ENCODE results near the gene STRA6. TPM values are rescaled to one million over a fixed set of nuclear protein-coding genes. Genes with fewer than 3 reads are reported as not detected.
A peak's percentile ranks its signal among the peaks of the same experiment; 100 is the strongest.

Gene STRA6
- total and polyA plus RNA-seq, 2 donors: 2.2 to 21.9 TPM

DNA sequence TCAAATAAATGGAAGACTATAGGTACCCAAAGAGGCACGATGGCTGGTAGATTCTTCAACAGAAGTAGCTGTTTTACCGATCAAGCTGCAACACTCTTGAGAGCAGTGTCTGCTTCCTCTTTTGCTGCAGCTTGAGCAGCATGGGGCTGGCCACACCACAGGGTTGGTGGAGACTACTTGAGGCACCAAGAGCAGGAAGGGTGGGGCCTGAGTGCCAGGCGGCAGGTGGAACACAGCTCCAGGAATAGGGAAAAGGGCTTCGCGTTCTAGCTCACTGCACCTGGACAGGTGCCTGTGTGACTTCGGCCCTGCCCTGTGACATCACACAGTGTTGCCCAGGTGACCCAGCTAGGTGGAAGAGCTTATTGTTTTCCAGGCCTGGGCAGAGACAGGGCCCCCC is 33.4 kb upstream of the STRA6 start, which contains the start of gene CCDC33:
Gene CCDC33, plus strand, starts transcription at position 365 of the 400 bp plus-strand sequence. CDS start 394 bp downstream, outside the sequence.
- H3K36me3 ChIP-seq (ENCODE audit: insufficient read depth): no peaks in the 10 kb centered on the region
- no peaks in the 10 kb centered on the region for H3K4me1 ChIP-seq (ENCODE audit: insufficient read depth)
- no peak for DNase-seq (ENCODE audit: extremely low spot score)
- no peak within 1 kb of the TSS for H3K4me3 ChIP-seq (ENCODE audit: low read depth, low read length)
- no peak within 1 kb of the TSS for H3K27ac ChIP-seq (ENCODE audit: low read depth)
- 70% methylated on average over 6 of the region's 6 CpGs for WGBS

DNA sequence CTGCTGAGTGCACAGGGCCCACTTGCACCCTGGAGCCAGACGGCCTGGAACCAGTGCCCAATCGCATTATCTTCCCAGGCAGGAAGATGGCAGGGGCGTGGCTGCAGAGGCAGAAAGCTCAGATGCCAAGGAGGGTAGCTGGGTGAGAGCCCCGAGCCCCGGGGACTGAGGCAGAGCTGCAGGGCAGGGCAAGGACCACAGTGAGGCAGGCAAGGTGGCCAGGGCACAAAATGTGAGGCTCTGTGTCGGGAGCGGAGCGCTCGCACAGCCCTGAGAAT is 31.9 kb upstream of the STRA6 start:
- Histone ChIP-seq H3K36me3 (ENCODE audit: insufficient read depth) (no peaks in the 10 kb centered on the region), H3K4me1 (ENCODE audit: insufficient read depth) (no peaks in the 10 kb centered on the region), H3K4me3 (ENCODE audit: low read depth, low read length) (no peak overlapping the region), H3K27ac (ENCODE audit: low read depth) (no peak overlapping the region)
- DNase-seq (ENCODE audit: extremely low spot score): no peak
- 85% methylated on average over 9 of the region's 9 CpGs for WGBS

DNA sequence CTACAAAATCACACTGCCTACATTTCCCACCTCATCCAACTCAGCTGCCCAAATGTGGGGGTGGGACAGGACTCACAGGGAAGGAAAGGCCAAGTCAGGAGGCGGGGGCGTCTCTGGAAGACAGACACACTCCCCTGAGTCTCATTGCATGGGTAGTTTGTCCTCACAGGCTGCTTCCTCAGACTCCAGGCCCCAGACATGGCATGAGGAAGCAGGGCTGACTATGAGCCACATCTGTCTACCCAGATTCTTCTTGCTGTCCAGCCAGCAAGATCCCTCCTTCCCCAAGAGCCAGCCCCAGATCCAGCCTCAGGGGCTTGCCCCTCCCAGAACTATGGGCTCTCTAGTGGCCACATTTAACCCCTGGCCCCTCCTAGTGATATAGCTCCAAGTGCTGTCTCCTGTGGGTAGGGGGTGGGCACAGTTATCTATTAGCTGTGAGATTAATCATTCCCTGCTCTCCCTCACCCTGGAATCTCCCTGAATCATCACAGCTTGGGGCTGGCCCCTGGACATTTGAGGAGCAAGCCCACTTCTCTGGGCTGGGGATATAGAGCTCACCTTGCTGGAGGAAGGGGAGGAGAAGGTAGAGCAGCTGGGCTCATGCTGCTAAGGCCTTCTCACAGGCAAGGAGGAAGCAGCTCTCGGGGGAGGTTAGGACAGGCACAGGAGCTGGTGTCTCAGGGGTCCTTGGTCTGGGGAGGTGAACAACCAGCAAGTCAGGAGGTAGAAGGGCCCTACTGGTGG is 31.4 kb upstream of the STRA6 start:
- H3K4me1 ChIP-seq (ENCODE audit: insufficient read depth): no peaks in the 10 kb centered on the region
- no peak for DNase-seq (ENCODE audit: extremely low spot score)
- no peak overlapping the region for H3K4me3 ChIP-seq (ENCODE audit: low read depth, low read length)
- no peak overlapping the region for H3K27ac ChIP-seq (ENCODE audit: low read depth)
- 86% methylated on average over 3 of the region's 3 CpGs for WGBS
- no peaks in the 10 kb centered on the region for H3K36me3 ChIP-seq (ENCODE audit: insufficient read depth)

DNA sequence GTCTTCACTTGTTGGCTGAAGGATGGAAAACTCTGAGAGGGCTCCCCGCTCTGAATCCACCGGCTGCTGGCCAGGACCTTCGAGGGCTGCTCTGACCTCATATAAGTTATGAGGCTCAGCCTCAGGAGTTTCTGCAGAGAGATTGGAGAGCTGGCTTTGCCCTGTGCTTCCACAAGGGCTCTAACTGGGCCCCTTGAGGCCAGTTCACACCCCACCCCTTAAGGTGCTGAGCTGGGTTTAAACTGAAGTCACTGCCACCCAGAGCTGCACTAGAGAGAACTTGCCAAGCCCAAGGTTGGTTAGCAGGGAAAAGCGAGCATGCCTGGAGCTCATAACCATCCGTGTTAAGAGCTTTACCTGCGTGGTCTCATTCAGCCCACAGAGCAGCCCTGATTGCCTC is 30.8 kb upstream of the STRA6 start:
- WGBS: 70% methylated on average over 6 of the region's 6 CpGs
- Histone ChIP-seq H3K4me3 (ENCODE audit: low read depth, low read length) (no peak overlapping the region), H3K36me3 (ENCODE audit: insufficient read depth) (no peaks in the 10 kb centered on the region), H3K27ac (ENCODE audit: low read depth) (no peak overlapping the region), H3K4me1 (ENCODE audit: insufficient read depth) (no peaks in the 10 kb centered on the region)
- no peak for DNase-seq (ENCODE audit: extremely low spot score)

DNA sequence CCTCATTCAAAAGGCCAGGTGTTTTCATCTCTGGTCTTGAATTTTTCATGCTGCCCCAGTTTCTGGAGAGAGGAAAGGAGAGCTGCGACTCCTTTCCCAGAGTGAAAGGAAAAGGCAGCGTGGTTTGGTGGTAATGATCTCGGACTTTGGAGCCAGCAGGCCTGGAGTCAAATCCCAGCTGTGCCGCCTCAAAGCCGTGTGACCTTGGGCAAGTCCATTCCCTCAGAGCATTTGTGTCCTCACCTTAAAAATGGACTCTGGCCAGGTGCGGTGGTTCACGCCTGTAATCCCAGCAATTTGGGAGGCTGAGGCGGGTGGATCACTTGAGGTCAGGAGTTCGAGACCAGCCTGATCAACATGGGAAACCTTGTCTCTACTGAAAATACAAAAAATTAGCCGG is 28.9 kb upstream of the STRA6 start:
- no peak for DNase-seq (ENCODE audit: extremely low spot score)
- no peak overlapping the region for H3K27ac ChIP-seq (ENCODE audit: low read depth)
- no peaks in the 10 kb centered on the region for H3K36me3 ChIP-seq (ENCODE audit: insufficient read depth)
- WGBS: 94% methylated on average over 10 of the region's 10 CpGs
- no peak overlapping the region for H3K4me3 ChIP-seq (ENCODE audit: low read depth, low read length)
- no peaks in the 10 kb centered on the region for H3K4me1 ChIP-seq (ENCODE audit: insufficient read depth)

DNA sequence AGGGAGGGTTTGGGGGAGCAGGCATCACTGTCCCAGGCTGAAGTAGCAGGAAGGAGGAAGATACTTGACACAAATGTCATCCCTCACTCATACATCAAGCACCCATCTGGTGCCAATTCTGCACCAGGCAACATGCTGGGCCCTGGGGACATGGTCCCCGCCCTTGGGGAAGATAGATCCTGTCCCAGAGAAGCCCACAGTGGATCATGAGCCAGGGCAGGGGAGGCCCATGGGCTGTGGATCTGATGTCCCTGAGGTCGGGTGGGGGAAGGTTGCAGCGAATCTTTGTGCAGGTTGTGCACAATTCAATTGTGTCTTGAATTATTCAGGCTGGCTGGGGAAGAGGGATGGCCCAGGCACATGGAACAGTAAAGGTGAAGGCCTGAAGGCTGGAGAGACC is 27.1 kb upstream of the STRA6 start:
- Histone ChIP-seq H3K4me3 (ENCODE audit: low read depth, low read length) (no peak overlapping the region), H3K36me3 (ENCODE audit: insufficient read depth) (no peaks in the 10 kb centered on the region)
- 98% methylated on average over 3 of the region's 3 CpGs for WGBS

DNA sequence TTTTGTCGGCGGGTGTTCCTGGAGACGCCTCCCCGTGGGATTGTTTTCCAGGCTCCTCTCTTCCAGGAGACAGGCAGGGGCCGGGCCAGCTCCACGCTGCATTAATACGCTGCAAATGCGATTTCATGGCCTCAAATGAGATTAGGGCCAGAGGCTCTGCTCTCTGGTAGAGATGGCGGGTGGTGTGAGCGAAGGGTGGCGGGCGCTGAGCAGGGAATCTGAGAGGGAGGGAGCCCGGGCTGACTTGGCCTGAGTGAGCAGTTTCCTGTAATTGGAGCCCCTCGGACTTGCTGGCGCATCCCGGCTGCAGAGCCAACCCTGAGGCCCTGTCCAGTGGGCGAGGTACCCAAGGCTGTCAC is 26.1 kb upstream of the STRA6 start:
- H3K4me3 ChIP-seq (ENCODE audit: low read depth, low read length): no peak overlapping the region

More for the DNA sequence above, 27.1 kb upstream of the STRA6 start:
- H3K27ac ChIP-seq (ENCODE audit: low read depth): no peak overlapping the region
- DNase-seq (ENCODE audit: extremely low spot score): no peak
- no peaks in the 10 kb centered on the region for H3K4me1 ChIP-seq (ENCODE audit: insufficient read depth)

DNA sequence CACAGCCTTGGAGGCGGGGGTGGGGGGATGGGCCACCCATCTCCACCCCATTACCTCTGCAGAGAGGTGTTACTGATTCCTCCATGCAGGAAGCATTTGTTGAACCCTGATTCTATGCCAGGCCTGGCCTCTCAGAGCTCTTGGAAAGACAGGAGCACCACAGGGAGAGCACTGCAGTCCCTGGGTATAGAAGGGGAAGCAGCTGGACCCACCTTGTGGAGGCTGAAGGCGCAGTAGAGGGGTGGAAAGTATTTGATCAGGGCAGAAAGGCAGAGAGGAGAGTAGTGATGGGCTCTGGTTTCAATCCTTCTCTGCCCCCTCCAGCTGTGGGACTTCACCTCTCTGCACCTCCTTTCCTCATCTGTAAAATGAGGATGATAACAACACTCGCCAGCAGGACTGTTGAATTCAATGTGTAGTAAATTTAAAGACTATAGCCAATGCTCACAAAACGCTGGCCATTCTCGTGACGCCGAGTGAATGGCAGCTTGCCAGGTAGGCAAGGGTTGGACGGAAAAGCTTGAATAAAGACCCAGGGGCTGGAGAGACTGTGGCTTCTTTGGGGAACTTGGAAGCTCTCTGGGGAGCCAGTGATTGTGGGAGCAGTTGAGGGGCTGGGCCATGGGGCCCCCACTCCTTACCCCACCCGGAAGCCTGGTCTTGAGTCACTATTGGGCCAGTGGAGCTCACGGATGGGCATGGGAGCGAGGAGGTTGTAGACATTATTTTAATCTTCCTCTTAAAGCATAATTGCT is 25.6 kb upstream of the STRA6 start:
- 35% methylated on average over 11 of the region's 11 CpGs for WGBS
- Histone ChIP-seq H3K36me3 (ENCODE audit: insufficient read depth) (no peaks in the 10 kb centered on the region), H3K27ac (ENCODE audit: low read depth) (no peak overlapping the region), H3K4me1 (ENCODE audit: insufficient read depth) (no peaks in the 10 kb centered on the region), H3K4me3 (ENCODE audit: low read depth, low read length) (no peak overlapping the region)
- no peak for DNase-seq (ENCODE audit: extremely low spot score)

More for the DNA sequence above, 26.1 kb upstream of the STRA6 start:
- DNase-seq (ENCODE audit: extremely low spot score): peak; percentile 63
- H3K27ac ChIP-seq (ENCODE audit: low read depth): no peak overlapping the region
- no peaks in the 10 kb centered on the region for H3K36me3 ChIP-seq (ENCODE audit: insufficient read depth)
- 16% methylated on average over 17 of the region's 17 CpGs for WGBS
- no peaks in the 10 kb centered on the region for H3K4me1 ChIP-seq (ENCODE audit: insufficient read depth)

DNA sequence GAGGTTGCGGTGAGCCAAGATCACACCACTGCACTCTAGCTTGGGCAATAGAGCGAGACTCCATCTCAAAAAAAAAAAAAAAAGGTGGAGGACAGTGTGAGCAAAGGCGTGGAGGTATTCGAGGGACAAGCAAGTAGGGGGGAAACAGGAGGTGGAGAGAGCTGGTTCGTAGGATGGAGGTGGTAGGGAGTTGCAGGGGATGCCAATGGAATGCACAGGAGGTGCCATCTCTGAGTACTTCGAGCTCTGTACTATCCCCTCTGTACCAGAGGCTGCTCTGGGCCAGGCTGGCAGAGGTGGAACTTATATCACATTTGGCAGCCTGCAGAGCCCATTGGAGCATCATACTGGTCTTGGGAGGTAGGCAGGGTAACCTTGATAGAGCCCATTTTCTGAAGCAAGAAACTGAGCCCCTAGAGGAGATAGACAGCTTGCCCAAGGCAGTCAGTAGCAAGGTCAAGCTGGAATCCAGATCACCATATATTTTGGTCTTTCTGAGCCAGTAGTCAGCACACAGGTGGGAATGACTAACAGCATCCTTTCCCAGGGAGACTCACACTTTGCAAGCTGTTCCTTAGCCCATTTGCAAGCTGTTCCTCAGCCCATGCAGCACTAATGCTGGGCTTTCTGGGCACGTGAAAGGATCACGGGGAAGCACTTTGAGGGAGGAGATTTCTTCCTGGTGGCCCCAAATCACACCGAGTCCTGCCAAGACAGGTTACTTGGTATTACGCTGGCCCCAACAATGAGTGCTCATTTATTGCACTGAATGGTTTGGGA is 24.4 kb upstream of the STRA6 start:
- no peak for DNase-seq (ENCODE audit: extremely low spot score)
- 86% methylated on average over 10 of the region's 10 CpGs for WGBS
- Histone ChIP-seq H3K36me3 (ENCODE audit: insufficient read depth) (no peaks in the 10 kb centered on the region), H3K4me3 (ENCODE audit: low read depth, low read length) (no peak overlapping the region), H3K27ac (ENCODE audit: low read depth) (no peak overlapping the region), H3K4me1 (ENCODE audit: insufficient read depth) (no peaks in the 10 kb centered on the region)

DNA sequence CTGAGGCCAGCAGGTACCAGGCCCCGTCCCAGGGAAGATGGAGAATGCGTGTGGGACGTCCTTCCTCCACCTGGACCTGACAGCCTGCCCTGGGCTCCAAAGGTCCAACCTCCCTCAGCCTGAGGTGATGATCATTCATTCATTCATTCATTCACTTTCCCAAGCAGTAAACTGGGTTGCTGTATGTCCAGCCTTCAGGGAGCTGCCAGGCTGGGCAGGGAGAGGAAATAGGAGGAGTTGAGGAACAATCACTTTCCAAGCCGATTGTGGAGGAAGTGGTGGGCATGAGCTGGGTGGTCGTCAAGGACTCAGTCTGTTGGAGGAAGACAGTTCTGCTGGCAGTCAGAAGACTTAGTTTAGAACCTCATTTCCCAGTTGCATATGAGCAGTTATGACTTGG is 23.3 kb upstream of the STRA6 start:
- Histone ChIP-seq H3K27ac (ENCODE audit: low read depth) (no peak overlapping the region), H3K4me1 (ENCODE audit: insufficient read depth) (no peaks in the 10 kb centered on the region), H3K36me3 (ENCODE audit: insufficient read depth) (no peaks in the 10 kb centered on the region), H3K4me3 (ENCODE audit: low read depth, low read length) (no peak overlapping the region)
- no peak for DNase-seq (ENCODE audit: extremely low spot score)
- 82% methylated on average over 5 of the region's 5 CpGs for WGBS

DNA sequence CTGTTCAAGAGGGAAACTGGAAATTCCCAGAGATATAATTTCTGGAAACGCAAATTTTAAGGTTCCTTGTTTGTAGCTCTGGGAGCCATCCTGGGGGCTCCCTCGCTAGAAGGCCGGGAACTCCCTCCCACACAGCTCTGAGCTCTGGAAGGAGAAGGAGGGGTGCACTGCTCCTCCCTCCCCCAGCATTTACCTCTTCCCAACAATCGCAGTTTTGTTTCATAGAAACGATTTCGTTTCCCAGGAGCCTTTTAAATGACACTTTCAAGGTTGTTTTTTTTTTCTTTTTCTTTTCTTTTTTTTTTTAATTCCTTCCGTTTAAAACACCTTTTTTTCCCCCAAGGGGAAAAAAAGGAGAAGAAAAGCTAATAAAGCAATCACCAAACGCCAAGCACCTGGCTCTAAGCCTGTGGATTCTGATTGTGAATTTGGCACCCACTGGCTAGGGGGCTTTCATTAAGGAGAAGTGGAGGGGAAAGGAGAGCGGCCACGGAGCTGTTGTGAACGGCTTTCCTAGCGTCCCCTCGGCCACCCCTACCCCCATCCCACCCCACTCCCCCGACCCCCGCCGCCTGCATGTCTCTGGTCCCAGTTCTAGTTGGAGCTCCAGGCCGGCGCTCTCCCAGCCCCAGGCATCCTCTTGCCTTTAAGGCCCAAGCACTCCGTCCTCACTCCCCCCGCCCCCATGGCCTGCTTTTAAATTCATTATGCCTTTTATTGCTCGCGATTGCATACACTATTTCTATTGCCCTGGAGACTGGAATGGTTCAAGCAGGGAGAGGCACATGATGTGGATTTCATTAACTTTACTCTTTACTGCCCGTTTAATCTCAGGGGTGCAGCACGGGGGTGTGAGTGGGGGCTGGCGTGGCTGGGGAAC is 19.9 kb upstream of the STRA6 start:
- 59% methylated on average over 25 of the region's 25 CpGs for WGBS
- H3K4me1 ChIP-seq (ENCODE audit: insufficient read depth): no peaks in the 10 kb centered on the region
- H3K4me3 ChIP-seq (ENCODE audit: low read depth, low read length): no peak overlapping the region
- no peak for DNase-seq (ENCODE audit: extremely low spot score)
- no peaks in the 10 kb centered on the region for H3K36me3 ChIP-seq (ENCODE audit: insufficient read depth)
- no peak overlapping the region for H3K27ac ChIP-seq (ENCODE audit: low read depth)

DNA sequence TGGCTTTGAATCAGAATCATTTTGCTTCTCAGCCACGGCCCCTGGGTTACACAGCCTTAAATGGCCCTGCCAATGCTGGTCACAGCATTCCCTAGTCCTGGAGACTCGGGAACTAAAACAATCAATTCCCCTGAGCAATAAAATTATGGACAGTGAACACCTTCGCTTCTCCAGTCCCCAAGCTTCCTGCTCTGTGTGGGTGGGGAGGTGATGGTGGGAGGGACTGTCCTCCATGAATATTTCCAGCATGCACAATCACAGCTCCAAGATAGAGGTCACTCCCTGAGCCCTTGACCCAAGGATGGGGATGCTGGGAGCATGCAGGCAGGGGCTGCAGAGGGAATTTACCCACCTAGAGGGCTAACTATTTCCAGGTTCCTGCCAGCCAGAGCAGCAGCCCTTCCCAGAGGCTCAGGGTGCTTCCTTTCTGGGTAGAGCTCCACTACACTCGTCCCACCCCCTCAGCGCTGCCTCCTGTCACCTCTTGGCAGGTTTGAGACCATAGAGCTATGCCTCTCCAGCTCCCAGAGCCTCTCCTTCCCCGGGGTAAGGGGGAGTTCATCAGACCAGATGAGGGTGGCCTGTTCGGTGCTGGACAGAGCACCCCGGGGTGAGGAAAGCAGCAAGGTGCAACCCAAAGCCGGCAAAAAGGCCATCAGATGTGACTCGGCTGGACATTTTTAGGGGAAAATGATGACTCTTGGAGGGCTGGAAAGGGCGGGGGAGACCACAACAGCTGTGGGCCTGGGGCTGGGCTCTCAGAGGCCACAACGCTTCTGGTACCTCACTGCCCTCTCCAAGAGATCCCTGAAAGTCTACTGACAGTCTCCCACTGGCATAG is 19.0 kb upstream of the STRA6 start:
- no peak for DNase-seq (ENCODE audit: extremely low spot score)
- H3K27ac ChIP-seq (ENCODE audit: low read depth): no peak overlapping the region
- H3K4me3 ChIP-seq (ENCODE audit: low read depth, low read length): no peak overlapping the region
- no peaks in the 10 kb centered on the region for H3K36me3 ChIP-seq (ENCODE audit: insufficient read depth)
- 56% methylated on average over 12 of the region's 12 CpGs for WGBS
- no peaks in the 10 kb centered on the region for H3K4me1 ChIP-seq (ENCODE audit: insufficient read depth)

Data from urinary bladder (tissue), 4 donors.